ENCODE measurements around the gene MAMSTR.

- TF ChIP-seq, protein P1, sequence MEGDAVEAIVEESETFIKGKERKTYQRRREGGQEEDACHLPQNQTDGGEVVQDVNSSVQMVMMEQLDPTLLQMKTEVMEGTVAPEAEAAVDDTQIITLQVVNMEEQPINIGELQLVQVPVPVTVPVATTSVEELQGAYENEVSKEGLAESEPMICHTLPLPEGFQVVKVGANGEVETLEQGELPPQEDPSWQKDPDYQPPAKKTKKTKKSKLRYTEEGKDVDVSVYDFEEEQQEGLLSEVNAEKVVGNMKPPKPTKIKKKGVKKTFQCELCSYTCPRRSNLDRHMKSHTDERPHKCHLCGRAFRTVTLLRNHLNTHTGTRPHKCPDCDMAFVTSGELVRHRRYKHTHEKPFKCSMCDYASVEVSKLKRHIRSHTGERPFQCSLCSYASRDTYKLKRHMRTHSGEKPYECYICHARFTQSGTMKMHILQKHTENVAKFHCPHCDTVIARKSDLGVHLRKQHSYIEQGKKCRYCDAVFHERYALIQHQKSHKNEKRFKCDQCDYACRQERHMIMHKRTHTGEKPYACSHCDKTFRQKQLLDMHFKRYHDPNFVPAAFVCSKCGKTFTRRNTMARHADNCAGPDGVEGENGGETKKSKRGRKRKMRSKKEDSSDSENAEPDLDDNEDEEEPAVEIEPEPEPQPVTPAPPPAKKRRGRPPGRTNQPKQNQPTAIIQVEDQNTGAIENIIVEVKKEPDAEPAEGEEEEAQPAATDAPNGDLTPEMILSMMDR (conservative IDR thresholded peaks at IDR 0.05; ENCODE audit: low read length) = no peak
- no peak for TF ChIP-seq EZH2phosphoT487 (IDR thresholded peaks at IDR 0.05; ENCODE audit: borderline replicate concordance)
These were observed 11.1 kb downstream of the MAMSTR start for GRCh38 chr19:48708471-48708870.
